SH-SY5Y (cell line): ENCODE data around the gene CA10.

ENCODE experiments used
- GATA2 ChIP-seq: IDR thresholded peaks from 2 replicates; pipeline ENCODE4 v1.6.1; 2011; ENCODE audit warnings: mild to moderate bottlenecking, low read depth, low read length
- GATA3 ChIP-seq: IDR thresholded peaks from 2 replicates; pipeline ENCODE4 v1.6.1; 2011; ENCODE audit warnings: low read depth, mild to moderate bottlenecking, low read length, moderate library complexity

- TF ChIP-seq GATA3 = no peak
- no peak for TF ChIP-seq GATA2
Measured at GRCh38 chr17:51597345-51597744, 561.2 kb downstream of the CA10 start.
